Liver (tissue), 3 donors: ENCODE data around the gene TTC3.

Source experiments
- CTCF ChIP-seq: fragments of 150-350 bp; IDR thresholded peaks from 2 replicates; pipeline ENCODE4 v1.5.1; 2017; ENCODE audit warnings: improper control_type of control experiment, low read depth, low read length; ENCODE audit not compliant: missing input control
- EGR1 ChIP-seq, 2 donors: IDR thresholded peaks; 2 replicates each; pipeline ENCODE4 v1.6.1; 2016 to 2018; ENCODE audit warnings: antibody characterized with exemption in 2 of 2, low read depth in 2 of 2
- FOXA1 ChIP-seq: IDR thresholded peaks from 2 replicates; pipeline ENCODE4 v1.6.1; 2016; ENCODE audit warnings: antibody characterized with exemption
- JUND ChIP-seq, 2 donors: IDR thresholded peaks; 2 replicates each; pipeline ENCODE4 v1.6.1; 2016; ENCODE audit warnings: antibody characterized with exemption in 2 of 2
- MAX ChIP-seq: IDR thresholded peaks from 2 replicates; pipeline ENCODE4 v1.6.1; 2016; ENCODE audit warnings: antibody characterized with exemption
- REST ChIP-seq: IDR thresholded peaks from 2 replicates; pipeline ENCODE4 v1.6.1; 2016; ENCODE audit warnings: antibody characterized with exemption, mild to moderate bottlenecking
- SP1 ChIP-seq: IDR thresholded peaks from 2 replicates; pipeline ENCODE4 v1.6.1; 2018; ENCODE audit warnings: antibody characterized with exemption, mild to moderate bottlenecking
- TAF1 ChIP-seq: conservative IDR thresholded peaks from 2 replicates; pipeline ENCODE4 v1.6.1; 2016; ENCODE audit warnings: antibody characterized with exemption, mild to moderate bottlenecking
- YY1 ChIP-seq: IDR thresholded peaks from 2 replicates; pipeline ENCODE4 v1.6.1; 2016; ENCODE audit warnings: antibody characterized with exemption, mild to moderate bottlenecking
- ZBTB33 ChIP-seq: IDR thresholded peaks from 2 replicates; pipeline ENCODE4 v1.6.1; 2016; ENCODE audit warnings: antibody characterized with exemption
- donor health status: healthy.
- donor health status: healthy.

- TF ChIP-seq CTCF (no peak), ZBTB33 (no peak), YY1 (no peak), JUND (IDR thresholded peaks at IDR 0.05) (no peak), REST (no peak), MAX (no peak), TAF1 (no peak), SP1 (no peak), FOXA1 (no peak), EGR1 (IDR thresholded peaks at IDR 0.05; ENCODE audit: low read depth in 2 of 2) (no peak)
Observed at GRCh38 chr21:37101384-37101783, 28.3 kb downstream of the TTC3 start.
